ENCODE measurements around the gene SLC1A7.

Gene SLC1A7

GRCh38 chr1:53073287-53073686 lies 69.2 kb downstream of the SLC1A7 start:
- no peak for DNase-seq

DNA sequence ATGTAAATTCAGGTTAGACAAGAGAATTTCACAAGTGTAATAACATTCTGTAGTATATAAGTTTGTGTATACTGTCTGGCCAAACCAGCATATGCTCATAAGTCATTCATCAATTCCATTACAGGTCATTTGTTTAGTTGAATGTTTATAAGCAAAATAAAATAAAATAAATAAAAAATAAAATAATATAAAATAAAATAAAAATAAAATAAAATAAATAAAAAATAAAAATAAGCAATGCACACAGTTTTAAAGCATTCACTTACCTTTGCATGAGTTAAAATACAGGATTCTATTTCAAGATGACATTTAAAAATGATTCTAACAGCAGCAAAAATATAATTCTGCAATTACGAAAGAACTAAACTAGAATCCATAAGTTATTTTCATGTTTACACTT lies 70.5 kb downstream of the SLC1A7 start:
- no peak for DNase-seq

DNA sequence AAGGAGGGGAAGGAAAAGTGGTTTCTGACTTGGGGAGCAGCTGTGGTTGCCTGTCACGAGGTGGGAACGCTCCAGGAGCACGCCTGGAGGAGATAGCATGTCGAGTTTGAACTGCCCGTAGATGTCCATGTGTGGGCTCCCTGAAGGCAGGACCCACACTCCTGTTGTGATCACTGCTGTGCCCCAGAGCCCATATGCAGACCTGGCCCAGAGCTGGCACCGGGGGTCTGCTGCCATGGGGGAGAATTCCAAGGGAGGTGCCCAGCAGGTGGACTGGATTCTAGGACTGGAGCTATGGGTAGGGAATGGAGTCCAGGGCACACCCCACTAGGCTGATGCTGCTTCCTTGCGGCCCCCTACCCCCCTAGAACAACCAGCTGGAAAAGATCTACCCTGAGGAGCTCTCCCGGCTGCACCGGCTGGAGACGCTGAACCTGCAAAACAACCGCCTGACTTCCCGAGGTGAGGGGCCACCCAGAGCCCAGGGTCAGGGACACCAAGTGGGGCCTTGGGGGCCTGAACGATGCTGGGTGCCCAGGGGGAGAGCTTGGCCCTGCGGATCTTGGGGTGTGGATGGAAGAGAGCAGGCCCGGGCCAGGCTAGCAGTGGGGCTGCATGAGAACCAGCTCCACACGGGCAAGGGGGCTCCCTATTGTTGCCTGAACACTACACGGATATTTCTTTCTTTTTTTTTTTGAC lies 71.1 kb downstream of the SLC1A7 start:
- DNase-seq, result no peak

GRCh38 chr1:53070621-53071020 lies 71.8 kb downstream of the SLC1A7 start:
- no peak for DNase-seq

DNA sequence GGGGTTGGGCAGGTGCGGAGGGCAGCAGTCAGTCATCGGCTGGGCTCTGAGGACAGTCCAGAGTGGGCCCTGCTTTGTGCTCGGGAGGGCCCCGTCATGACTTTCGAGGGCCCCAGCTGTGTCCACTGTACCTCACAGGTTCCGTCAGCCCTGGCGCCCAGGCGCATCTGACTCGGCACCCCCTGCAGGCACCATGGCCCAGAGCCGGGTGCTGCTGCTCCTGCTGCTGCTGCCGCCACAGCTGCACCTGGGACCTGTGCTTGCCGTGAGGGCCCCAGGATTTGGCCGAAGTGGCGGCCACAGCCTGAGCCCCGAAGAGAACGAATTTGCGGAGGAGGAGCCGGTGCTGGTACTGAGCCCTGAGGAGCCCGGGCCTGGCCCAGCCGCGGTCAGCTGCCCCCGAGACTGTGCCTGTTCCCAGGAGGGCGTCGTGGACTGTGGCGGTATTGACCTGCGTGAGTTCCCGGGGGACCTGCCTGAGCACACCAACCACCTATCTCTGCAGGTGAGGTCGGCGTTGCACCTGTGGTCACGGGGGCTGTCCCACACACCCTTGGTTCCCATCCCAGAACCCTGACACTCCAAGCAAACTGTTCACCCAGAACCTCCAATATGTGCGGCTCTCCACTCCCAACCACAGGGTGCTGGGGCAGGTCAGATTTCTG lies 72.6 kb downstream of the SLC1A7 start:
- DNase-seq, result no peak

GRCh38 chr1:53069265-53069662 lies 73.2 kb downstream of the SLC1A7 start:
- DNase-seq, result no peak

- DNase-seq, result no peak
Measured at GRCh38 chr1:53068314-53069099, 73.9 kb downstream of the SLC1A7 start.

GRCh38 chr1:53067886-53068285 lies 74.6 kb downstream of the SLC1A7 start:
- no peak for DNase-seq

GRCh38 chr1:53066891-53067738 lies 75.3 kb downstream of the SLC1A7 start:
- no peak for DNase-seq

DNA sequence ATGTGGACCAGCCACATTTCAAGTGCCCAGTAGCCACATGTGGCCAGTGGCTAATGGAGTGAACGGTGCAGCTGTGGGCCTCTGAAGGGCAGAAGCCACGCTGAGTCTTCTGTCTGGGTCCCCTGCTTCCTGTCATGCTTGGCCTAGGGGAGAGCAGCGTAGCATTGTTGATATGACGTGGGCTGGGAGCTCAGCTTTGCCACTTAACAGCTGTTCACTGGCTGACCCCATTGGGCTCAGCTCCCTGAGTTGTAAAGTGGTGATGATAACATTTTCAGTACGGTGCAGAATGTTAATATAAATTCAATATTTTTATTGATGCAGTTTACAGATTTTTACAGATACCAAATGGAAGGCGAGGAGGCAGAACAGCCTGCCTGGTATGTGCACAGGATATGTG lies 76.0 kb downstream of the SLC1A7 start:
- DNase-seq, result no peak

DNA sequence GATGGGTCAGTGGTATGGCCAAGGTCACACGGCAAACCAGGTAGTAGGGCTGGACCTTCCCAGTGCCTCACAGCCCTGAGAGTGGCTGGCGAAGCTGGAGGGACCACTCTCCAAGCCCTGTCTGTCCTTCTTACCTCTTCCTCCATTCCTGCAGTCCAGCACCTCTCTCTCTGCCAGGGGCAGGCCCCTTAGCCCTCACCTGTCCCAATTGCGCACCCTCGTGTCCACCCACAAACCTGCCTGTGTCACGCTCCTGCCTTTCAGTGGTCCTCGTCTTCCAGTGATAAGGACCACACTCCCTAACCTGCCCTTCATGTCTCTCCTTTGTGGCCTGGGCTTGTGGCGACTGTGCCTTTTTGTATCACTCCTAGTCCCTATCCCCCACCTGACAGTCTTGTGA lies 77.0 kb downstream of the SLC1A7 start:
- DNase-seq, result no peak

DNA sequence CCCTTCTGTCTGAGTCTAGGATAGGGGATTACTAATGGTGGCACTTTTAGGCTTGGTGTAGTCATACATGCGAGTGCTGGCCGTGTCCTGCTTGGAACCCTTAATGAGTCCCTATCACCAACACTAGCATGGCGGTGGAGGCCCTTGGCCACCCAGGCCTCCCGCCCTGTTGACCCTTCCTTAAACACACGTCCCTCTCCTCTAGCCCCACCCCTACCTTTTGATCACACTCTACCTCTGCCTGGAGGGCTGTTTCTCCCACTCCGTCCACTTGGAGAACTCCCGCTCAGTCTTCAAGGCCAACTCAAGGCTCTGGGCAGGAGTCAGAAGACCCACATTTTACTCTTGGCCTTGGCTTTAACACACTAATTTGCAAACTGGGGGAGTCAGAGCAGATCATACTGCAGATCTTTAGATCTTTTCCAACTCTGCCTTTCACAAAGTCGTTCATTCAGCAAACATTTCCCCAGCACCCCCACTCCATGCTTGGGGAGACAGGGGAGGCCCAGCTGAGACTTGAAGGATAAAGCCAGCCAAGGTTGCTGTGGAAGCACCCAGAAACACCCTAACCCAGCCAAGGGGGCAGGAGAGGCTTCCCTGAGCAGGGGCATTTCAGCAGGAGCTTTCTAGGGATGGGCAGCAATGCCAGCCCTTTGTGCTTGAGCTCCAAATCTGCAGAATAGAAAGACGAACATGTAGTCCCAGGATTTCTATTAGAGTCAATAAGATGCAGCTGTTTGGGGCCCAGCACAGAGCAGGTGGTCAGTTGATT lies 78.5 kb downstream of the SLC1A7 start:
- DNase-seq, result no peak

DNA sequence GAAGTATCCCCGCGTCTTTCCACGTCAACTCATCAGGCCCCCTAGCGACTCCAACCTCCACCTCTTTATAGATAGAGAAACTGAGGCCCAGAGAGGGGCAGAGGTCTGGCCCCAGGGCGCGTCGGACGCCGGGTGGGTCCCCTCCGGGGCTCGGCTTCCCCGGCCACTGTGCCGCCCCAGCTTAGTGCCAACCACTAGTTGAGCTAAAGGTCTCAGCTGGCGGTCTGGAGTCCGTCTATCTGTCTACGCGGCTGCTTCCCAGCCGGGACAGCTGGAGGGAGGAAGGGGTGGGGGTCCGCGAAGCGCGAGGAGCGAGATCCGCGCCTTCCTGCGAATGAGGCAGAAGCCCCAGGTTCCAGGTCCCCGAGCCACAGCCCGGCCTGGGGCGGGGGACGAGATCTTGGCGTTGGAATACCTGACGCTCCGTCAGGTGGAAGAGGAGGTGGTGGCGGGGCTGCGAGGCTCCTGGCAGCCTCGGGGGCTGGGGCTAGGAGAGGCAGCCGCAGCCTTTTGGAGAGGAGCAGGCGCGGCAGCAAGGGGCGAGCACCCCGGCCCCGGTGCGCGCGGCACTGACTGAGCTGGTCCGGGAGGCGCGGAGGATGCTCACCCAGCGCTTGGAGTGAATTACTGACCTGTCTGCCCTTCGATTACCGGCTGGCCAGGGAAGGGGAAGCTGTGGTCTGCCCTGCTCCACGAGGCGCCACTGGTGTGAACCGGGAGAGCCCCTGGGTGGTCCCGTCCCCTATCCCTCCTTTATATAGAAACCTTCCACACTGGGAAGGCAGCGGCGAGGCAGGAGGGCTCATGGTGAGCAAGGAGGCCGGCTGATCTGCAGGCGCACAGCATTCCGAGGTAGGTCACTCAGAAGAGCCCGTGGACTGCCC lies 79.5 kb downstream of the SLC1A7 start:
- DNase-seq, result no peak

GRCh38 chr1:53061859-53062707 lies 80.4 kb downstream of the SLC1A7 start, which contains the start of gene PODN:
Gene PODN, plus strand, starts transcription at chr1:53062213. Its CDS starts 7,643 bp downstream, at chr1:53069856.
- no peak for DNase-seq

DNA sequence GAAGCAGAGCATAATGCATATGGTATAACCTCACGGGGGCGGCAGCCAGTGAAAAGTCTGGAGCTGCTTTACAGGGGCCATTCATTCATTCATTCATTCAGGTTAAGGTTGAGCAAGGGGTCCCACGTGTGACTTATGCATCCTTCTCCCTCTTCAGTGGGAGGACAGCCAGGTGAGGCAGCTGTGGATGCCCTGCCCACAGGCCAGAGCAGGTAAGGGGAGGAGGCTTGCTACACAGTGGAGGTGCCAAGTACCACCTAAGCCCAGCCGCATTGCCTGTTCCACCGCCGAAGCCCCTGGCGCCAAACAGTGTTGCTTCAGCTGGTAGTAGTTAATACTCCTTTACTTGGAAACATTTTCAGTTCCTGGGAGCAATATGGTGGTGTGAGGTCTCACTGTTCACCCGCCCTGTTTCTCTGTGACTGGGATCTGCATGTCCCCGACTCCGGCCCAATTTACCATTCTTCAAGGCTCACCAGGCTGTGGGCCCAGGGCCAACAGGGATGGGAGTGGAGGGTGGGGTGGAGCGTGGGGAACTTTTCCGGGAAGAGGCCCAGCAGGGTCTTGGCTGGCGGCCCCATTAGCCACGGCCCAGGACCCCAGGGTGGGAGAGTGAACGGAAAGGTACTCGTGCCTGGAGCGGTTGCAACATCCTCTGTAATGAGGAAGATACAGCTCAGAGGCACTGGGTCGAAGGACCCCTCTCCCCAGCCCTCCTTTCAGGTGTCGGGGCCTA lies 81.1 kb downstream of the SLC1A7 start:
- DNase-seq, result no peak

DNA sequence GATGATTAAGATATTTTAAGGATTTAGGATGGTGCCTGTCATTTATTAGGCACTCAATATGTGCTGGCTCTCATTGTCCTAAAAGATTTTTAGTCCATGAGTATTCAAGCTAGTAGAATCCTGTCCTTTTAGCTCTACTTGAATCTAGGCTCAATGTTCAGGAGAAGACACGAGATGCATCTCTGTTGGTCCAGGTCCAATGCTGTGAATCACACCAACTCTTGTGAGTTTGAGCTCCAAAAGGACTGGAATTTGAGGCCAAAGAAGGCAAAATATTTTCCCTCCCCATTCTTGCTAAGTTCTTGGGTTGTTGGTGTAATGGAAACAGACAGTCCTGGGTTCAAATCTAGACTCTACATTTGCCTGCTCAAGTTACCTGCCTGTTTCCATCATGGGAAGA lies 81.9 kb downstream of the SLC1A7 start:
- no peak for DNase-seq

- DNase-seq, result no peak
Measured at GRCh38 chr1:53057127-53057526, 85.3 kb downstream of the SLC1A7 start.

GRCh38 chr1:53051676-53052075 lies 90.8 kb downstream of the SLC1A7 start:
- no peak for DNase-seq

DNA sequence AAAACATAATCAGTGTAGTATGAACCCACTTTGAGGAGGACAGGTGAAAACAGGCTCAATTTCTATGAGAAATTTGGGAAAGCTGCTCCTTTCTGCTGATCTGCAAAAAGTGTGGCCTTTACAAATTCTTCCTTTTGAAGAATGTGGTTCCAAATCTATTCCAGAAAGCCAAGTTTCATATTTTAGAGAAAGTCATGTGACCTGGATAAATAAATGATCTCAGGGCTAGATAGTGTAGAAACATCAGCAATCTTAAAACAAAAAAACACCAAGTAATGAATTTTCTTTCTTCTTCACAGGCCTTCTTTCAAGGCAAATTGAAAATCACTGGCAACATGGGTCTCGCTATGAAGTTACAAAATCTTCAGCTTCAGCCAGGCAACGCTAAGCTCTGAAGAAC lies 92.1 kb downstream of the SLC1A7 start:
- DNase-seq, result no peak
